ENCODE results near the gene ELFN1.
"Not testable (repeated sequence)": the region's sequence is repeated elsewhere in the genome, so short reads cannot be mapped to it uniquely, and the experiment has no call there.

The ELFN1 gene

GRCh38 chr7:1761774-1762173, 91.7 kb downstream of the ELFN1 start:
- DNase-seq (ENCODE audit: extremely low spot score), result no peak
- TF ChIP-seq CTBP1 (IDR thresholded peaks at IDR 0.05; ENCODE audit: borderline replicate concordance), result no peak
- no peak for TF ChIP-seq SP1 (IDR thresholded peaks at IDR 0.05)
- no peak for TF ChIP-seq ELF4 (IDR thresholded peaks at IDR 0.05)
- no peak for TF ChIP-seq PKNOX1 (IDR thresholded peaks at IDR 0.05)
- no peak for TF ChIP-seq LEF1 (IDR thresholded peaks at IDR 0.05; ENCODE audit: borderline replicate concordance)
- TF ChIP-seq HDGF (IDR thresholded peaks at IDR 0.05; ENCODE audit: borderline replicate concordance), result no peak
- TF ChIP-seq NFRKB (IDR thresholded peaks at IDR 0.05), result no peak
- TF ChIP-seq SUZ12 (IDR thresholded peaks at IDR 0.05), result no peak
- no peak for TF ChIP-seq L3MBTL2 (conservative IDR thresholded peaks at IDR 0.05)
- no peak for TF ChIP-seq FOXM1 (IDR thresholded peaks at IDR 0.05; ENCODE audit: borderline replicate concordance)
- TF ChIP-seq BHLHE40 (IDR thresholded peaks at IDR 0.05; ENCODE audit: borderline replicate concordance), result no peak
- TF ChIP-seq FOXK2 (IDR thresholded peaks at IDR 0.05), result no peak
- TF ChIP-seq ARNT (IDR thresholded peaks at IDR 0.05), result no peak
- TF ChIP-seq TARDBP (IDR thresholded peaks at IDR 0.05), result no peak
- POLR2A ChIA-PET, result no interaction called here
- CTCF ChIA-PET, result no interaction called here

- POLR2A ChIA-PET, result no interaction called here
- CTCF ChIA-PET, result no interaction called here
- TF ChIP-seq SP1 (IDR thresholded peaks at IDR 0.05), result no peak
- TF ChIP-seq SUZ12 (IDR thresholded peaks at IDR 0.05), result no peak
- no peak for TF ChIP-seq LEF1 (IDR thresholded peaks at IDR 0.05; ENCODE audit: borderline replicate concordance)
- TF ChIP-seq NFRKB (IDR thresholded peaks at IDR 0.05), result no peak
- no peak for TF ChIP-seq L3MBTL2 (conservative IDR thresholded peaks at IDR 0.05)
- TF ChIP-seq FOXA1 (IDR thresholded peaks at IDR 0.05), result no peak
- no peak for TF ChIP-seq ARNT (IDR thresholded peaks at IDR 0.05)
- TF ChIP-seq FOXM1 (IDR thresholded peaks at IDR 0.05; ENCODE audit: borderline replicate concordance), result no peak
- TF ChIP-seq CTBP1 (IDR thresholded peaks at IDR 0.05; ENCODE audit: borderline replicate concordance), result no peak
- TF ChIP-seq ELF4 (IDR thresholded peaks at IDR 0.05), result no peak
- no peak for TF ChIP-seq BHLHE40 (IDR thresholded peaks at IDR 0.05; ENCODE audit: borderline replicate concordance)
- no peak for TF ChIP-seq ZNF384 (IDR thresholded peaks at IDR 0.05)
- no peak for TF ChIP-seq HDGF (IDR thresholded peaks at IDR 0.05; ENCODE audit: borderline replicate concordance)
- no peak for TF ChIP-seq FOXK2 (IDR thresholded peaks at IDR 0.05)
- TF ChIP-seq TARDBP (IDR thresholded peaks at IDR 0.05), result no peak
- no peak for DNase-seq (ENCODE audit: extremely low spot score)
Observed at GRCh38 chr7:1762238-1762945, 92.3 kb downstream of the ELFN1 start.

GRCh38 chr7:1763033-1763432, 93.0 kb downstream of the ELFN1 start:
- ChIA-PET CTCF (no interaction called here), POLR2A (no interaction called here)
- DNase-seq (ENCODE audit: extremely low spot score), result no peak
- no peak for TF ChIP-seq SP1 (IDR thresholded peaks at IDR 0.05)
- no peak for TF ChIP-seq ELF4 (IDR thresholded peaks at IDR 0.05)
- TF ChIP-seq HDGF (IDR thresholded peaks at IDR 0.05; ENCODE audit: borderline replicate concordance), result no peak
- TF ChIP-seq LEF1 (IDR thresholded peaks at IDR 0.05; ENCODE audit: borderline replicate concordance), result no peak
- no peak for TF ChIP-seq NFRKB (IDR thresholded peaks at IDR 0.05)
- TF ChIP-seq CTBP1 (IDR thresholded peaks at IDR 0.05; ENCODE audit: borderline replicate concordance), result no peak
- TF ChIP-seq FOXA1 (IDR thresholded peaks at IDR 0.05), result no peak
- TF ChIP-seq FOXM1 (IDR thresholded peaks at IDR 0.05; ENCODE audit: borderline replicate concordance), result no peak
- TF ChIP-seq FOXK2 (IDR thresholded peaks at IDR 0.05), result no peak
- TF ChIP-seq ZNF384 (IDR thresholded peaks at IDR 0.05), result no peak
- no peak for TF ChIP-seq PKNOX1 (IDR thresholded peaks at IDR 0.05)
- TF ChIP-seq BHLHE40 (IDR thresholded peaks at IDR 0.05; ENCODE audit: borderline replicate concordance), result no peak
- TF ChIP-seq ARNT (IDR thresholded peaks at IDR 0.05), result no peak
- TF ChIP-seq TARDBP (IDR thresholded peaks at IDR 0.05), result no peak
- no peak for TF ChIP-seq SUZ12 (IDR thresholded peaks at IDR 0.05)
- TF ChIP-seq L3MBTL2 (conservative IDR thresholded peaks at IDR 0.05), result no peak

DNA sequence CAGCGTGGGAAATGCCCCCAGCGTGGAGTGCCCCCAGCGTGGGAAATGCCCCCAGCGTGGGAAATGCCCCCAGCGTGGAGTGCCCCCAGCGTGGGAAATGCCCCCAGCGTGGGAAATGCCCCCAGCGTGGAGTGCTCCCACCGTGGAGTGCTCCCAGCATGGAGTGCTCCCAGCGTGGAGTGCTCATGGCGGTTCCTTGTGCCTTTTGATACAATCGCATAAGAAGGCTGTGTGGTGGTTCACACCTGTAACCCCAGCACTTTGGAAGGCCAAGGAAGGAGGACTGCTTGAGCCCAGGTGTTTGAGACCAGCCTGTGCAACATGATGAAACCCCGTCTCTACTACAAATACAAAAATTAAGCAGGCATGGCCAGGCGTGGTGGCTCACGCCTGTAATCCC, 93.8 kb downstream of the ELFN1 start:
- POLR2A ChIA-PET; DNase-seq (ENCODE audit: extremely low spot score); CTCF ChIA-PET: not testable (repeated sequence)

DNA sequence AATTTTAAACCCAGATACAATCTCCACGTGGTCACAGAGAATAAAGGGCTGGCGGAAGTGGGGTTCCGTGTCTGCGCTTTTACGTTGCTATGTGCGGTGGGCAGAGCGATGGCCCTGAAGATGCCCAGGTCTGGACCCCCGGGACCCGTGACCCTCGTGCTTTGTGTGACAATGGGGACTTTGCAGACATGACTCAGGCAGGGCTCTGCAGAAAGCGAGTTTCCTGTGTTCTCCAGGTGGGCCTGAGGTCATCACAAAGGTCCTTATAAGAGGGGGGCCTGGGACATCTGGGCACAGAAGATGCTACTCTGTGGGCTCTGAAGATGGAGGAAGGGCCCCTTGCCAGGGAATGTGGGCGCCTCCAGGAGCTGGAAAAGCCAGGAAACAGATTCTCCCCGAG, 95.3 kb downstream of the ELFN1 start:
- DNase-seq (ENCODE audit: extremely low spot score), result no peak
- ChIA-PET POLR2A (no interaction called here), CTCF (no interaction called here)
- no peak for TF ChIP-seq NFRKB (IDR thresholded peaks at IDR 0.05)
- no peak for TF ChIP-seq FOXA1 (IDR thresholded peaks at IDR 0.05)
- TF ChIP-seq PKNOX1 (IDR thresholded peaks at IDR 0.05), result no peak
- no peak for TF ChIP-seq FOXM1 (IDR thresholded peaks at IDR 0.05; ENCODE audit: borderline replicate concordance)
- TF ChIP-seq ZNF384 (IDR thresholded peaks at IDR 0.05), result no peak
- no peak for TF ChIP-seq ELF4 (IDR thresholded peaks at IDR 0.05)
- TF ChIP-seq CTBP1 (IDR thresholded peaks at IDR 0.05; ENCODE audit: borderline replicate concordance), result no peak
- no peak for TF ChIP-seq LEF1 (IDR thresholded peaks at IDR 0.05; ENCODE audit: borderline replicate concordance)
- TF ChIP-seq TARDBP (IDR thresholded peaks at IDR 0.05), result no peak
- TF ChIP-seq BHLHE40 (IDR thresholded peaks at IDR 0.05; ENCODE audit: borderline replicate concordance), result no peak

DNA sequence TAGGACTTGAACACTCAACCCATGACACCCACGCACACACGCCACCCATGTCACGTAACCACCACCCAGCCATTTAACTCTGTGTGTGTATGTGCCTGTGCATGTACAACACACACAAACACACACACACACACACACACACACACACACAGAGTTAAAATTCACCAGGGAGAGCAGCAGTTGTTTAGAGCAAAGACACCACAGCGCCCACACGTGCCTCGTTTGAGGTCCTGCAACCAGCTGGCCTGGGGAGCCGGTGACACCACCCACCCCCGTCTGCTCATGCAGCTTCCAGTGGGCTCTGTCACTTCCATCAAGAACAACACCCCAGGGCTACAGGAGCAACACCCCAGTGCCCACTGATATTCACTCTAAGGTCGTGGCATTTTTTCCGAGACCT, 97.4 kb downstream of the ELFN1 start:
- TF ChIP-seq L3MBTL2 (conservative IDR thresholded peaks at IDR 0.05), result no peak
- no peak for TF ChIP-seq CTBP1 (IDR thresholded peaks at IDR 0.05; ENCODE audit: borderline replicate concordance)
- TF ChIP-seq SP1 (IDR thresholded peaks at IDR 0.05), result no peak
- TF ChIP-seq ARNT (IDR thresholded peaks at IDR 0.05), result no peak
- no peak for TF ChIP-seq TARDBP (IDR thresholded peaks at IDR 0.05)
- TF ChIP-seq LEF1 (IDR thresholded peaks at IDR 0.05; ENCODE audit: borderline replicate concordance), result no peak
- no peak for TF ChIP-seq FOXK2 (IDR thresholded peaks at IDR 0.05)
- TF ChIP-seq FOXA1 (IDR thresholded peaks at IDR 0.05), result no peak
- TF ChIP-seq BHLHE40 (IDR thresholded peaks at IDR 0.05; ENCODE audit: borderline replicate concordance), result no peak
- TF ChIP-seq HDGF (IDR thresholded peaks at IDR 0.05; ENCODE audit: borderline replicate concordance), result no peak
- no peak for TF ChIP-seq ELF4 (IDR thresholded peaks at IDR 0.05)
- TF ChIP-seq FOXM1 (IDR thresholded peaks at IDR 0.05; ENCODE audit: borderline replicate concordance), result no peak
- ChIA-PET CTCF (no interaction called here), POLR2A (no interaction called here)
- DNase-seq (ENCODE audit: extremely low spot score), result peak; percentile 11
